A375 (cell line): ENCODE results near the gene SUMF1. TPM values are rescaled to one million over a fixed set of nuclear protein-coding genes. Genes with fewer than 3 reads are reported as not detected.

ENCODE experiments used
- total RNA-seq: library from RNA; depleted of rRNA; stranded (reverse); fragments of >200 nt; shearing (Covaris generic); gene quantifications from 2 replicates; pipeline ENCODE4 v1.2.3, GENCODE V29; 2014; rRNA removed

The SUMF1 gene
- total RNA-seq: 24.8 and 25.5 TPM in 2 replicates

GRCh38 chr3:4466741-4467521 is at the start of gene SUMF1:
Gene SUMF1 (minus strand): TSS chr3:4467269. CDS start chr3:4467245, 24 bp downstream.

GRCh38 chr3:4493014-4493940 is 26.2 kb upstream of the SUMF1 start, which contains the start of gene ITPR1:
Gene ITPR1 (plus strand): TSS chr3:4493348. CDS start chr3:4516492, 23,144 bp downstream.

Other genes starting within 250 kb of the SUMF1 start
- 11.8 and 12.1 TPM in 2 replicates for gene SETMAR, start 163.9 kb downstream of the SUMF1 start, total RNA-seq
- gene ITPR1, start 26.1 kb upstream of the SUMF1 start, total RNA-seq: 7.7 and 13.2 TPM in 2 replicates